ENCODE results near the gene GAMT.

Gene GAMT

DNA sequence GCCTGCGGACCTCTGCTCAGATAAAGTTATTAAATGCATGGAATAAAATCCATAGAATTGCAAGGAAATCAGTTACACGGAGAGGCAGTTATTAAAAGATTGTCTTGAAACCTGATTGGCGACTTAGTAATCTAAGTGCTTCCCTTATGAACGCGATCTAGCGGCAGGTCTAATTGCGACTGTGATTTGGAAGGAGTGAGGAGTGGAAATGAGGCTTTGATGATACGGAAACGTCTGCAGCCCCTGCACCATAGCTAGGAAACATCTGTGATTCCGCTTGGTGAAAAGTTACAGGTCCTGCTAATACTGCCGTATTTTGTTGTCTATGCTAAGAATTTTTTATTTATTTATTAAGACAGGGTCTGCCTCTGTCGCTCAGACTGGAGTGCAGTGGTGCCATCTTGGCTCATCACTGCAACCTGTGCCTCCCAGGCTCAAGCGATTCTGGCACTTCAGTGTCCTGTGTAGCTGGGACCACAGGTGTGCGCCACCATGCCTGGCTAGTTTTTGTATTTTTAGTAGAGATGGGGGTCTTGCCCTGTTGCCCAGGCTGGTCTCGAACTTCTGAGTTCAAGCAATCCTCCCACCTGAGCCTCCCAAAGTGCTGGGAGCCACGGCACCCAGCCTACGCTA is 16.7 kb downstream of the GAMT start:
- DNase-seq (ENCODE audit: low read depth in 2 of 2): no peak

DNA sequence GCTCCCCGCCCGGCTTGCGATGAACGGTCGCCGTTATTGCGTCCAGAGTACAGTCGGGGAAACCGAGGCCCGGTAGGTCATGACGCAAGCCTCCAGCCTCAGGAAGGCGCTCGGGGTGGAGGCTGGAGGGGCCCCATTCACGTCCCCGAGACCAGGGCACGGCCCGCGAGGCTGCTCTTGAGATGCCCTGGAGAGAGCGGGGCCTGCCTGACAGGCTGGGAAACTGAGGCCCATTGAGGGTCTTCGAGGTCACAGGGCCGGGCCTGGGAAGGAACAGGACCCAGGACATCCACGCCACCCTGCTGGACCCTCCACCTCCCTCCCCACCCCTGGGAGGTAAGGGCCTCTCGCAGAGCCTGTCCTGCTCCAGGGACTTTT is 17.3 kb downstream of the GAMT start:
- DNase-seq (ENCODE audit: low read depth in 2 of 2): no peak

DNA sequence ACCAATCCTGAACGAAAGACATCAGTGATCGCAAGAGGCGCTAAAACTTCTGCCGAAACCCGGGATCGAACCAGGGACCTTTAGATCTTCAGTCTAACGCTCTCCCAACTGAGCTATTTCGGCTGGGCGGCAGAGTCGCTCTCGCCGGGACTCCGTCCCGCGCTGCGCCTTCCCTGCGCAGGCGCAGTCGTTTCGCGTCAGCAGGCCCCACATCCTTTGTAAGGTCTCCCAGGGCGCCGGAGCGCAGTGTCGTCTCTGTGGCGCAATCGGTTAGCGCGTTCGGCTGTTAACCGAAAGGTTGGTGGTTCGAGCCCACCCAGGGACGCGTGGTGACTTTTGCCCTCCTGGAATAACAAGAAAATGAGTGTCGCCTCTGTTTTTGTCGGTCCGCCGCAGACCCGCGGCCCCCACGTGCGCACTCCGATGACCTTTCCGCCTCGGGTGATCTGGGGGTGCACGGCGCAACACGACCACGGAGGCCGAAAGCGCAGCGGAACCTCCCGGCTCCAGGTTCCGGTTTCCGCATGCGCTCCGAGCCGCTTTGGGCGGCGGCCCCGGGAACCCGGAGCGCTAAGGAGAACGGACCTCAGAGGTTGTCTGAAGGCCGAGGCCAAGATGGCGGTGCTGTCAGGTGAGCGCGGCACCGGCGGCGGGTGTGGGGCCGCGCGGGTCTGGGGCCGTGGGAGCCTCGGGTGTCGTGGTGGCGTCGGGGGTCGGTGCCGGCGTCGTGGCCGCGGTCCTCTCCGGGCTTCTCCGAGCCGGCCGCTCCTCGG is 17.8 kb downstream of the GAMT start, which contains the start of gene NDUFS7:
TSS of gene NDUFS7 (plus strand) at position 596 of the 773 bp plus-strand sequence. CDS start at position 616, 20 bp downstream.
- DNase-seq (ENCODE audit: low read depth in 2 of 2): peak; percentile 82 to 91

DNA sequence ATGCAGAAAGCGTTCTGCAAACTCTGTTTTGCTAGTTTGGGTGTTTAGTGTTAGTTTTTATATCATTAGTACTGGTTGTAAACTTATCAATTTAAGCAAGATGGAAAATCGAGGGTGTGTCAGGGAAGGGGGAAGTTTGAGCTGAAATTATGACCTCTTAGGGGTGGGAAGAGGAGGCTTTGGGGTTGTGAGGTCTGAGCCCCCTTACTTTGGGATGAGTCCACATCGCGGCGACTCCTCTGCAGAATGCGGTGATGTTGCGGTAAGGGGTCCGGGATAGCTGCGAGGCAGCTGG is 18.4 kb downstream of the GAMT start:
- DNase-seq (ENCODE audit: low read depth in 2 of 2): no peak

DNA sequence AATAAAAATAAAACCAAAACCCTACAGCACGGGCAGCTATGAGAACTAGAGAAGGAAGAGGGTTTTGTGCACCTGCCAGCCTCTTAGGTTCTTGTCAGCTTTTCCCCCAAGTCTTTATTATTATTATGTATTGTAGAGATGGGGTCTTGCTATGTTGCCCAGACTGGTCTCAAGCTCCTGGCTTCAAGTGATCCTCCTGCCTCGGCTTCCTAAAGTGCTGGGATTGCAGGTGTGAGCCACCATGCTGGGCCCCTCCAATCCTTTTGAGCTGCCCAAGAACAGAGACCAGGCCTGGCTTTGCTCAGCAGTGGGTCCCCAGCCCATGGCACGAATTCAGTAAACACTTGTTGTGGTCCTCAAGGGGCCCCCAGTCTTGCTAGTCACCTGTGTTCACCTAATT is 19.1 kb downstream of the GAMT start:
- no peak for DNase-seq (ENCODE audit: low read depth in 2 of 2)

DNA sequence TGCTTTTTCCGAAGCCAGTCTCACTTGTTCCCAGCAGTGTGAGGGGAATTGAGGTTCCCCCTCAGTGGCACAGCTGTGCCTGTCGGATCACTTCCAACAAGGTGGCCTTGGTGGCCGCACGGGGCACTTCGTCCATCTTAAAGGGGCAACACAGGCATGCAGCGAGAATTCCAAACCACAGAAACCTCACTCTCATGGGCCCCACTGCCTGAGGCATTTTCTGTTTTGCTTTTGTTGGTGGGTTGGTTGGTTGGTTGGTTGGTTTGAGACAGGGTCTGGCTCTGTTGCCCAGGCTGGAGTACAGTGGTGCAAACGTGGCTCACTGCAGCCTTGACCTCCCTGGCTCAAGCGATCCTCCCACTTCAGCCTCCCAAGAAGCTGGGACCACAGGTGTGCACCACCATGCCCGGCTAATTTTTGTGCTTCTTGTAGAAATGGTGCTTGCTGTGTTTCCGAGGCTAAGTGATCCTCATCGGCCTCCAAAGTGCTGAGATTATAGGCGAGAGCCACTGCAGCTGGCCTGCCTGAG is 21.3 kb downstream of the GAMT start:
- DNase-seq (ENCODE audit: low read depth in 2 of 2): no peak

DNA sequence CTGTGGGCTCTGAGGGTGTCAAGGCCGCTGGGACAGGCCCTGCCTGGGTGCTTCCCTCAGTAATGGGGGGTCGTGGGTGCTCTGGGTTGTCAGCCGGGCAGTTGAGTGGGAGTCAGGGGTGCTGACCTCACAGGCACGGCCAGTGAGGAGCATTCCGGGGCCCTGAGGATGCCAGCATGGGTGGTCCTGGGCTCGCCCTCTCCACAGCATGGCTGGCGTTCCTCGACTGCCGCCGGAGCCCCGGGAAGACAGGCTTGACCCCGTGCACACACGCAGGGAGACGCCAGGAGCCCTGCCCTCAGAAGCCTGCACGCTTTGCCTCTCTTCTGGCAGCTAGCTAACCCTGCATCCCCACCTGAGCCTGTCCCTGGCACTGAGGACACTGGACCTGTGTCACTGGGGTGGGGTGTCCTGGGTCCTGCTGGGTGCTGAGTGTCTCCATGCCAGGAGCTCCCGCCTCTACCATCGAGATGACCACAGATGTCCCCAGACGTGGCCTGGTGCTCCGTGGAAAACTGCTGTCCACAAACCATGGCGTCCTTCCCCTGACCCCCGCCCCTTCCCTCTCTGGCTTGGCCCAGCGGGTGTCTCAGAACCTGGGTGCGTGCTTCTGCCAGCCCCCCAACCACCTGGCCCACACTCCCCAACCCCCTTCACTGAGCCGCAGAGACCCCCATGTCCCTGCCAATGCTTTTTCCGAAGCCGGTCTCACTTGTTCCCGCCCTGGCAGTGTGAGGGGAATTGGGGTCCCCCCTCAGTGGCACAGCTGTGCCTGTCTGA is 22.0 kb downstream of the GAMT start:
- DNase-seq (ENCODE audit: low read depth in 2 of 2): no peak

DNA sequence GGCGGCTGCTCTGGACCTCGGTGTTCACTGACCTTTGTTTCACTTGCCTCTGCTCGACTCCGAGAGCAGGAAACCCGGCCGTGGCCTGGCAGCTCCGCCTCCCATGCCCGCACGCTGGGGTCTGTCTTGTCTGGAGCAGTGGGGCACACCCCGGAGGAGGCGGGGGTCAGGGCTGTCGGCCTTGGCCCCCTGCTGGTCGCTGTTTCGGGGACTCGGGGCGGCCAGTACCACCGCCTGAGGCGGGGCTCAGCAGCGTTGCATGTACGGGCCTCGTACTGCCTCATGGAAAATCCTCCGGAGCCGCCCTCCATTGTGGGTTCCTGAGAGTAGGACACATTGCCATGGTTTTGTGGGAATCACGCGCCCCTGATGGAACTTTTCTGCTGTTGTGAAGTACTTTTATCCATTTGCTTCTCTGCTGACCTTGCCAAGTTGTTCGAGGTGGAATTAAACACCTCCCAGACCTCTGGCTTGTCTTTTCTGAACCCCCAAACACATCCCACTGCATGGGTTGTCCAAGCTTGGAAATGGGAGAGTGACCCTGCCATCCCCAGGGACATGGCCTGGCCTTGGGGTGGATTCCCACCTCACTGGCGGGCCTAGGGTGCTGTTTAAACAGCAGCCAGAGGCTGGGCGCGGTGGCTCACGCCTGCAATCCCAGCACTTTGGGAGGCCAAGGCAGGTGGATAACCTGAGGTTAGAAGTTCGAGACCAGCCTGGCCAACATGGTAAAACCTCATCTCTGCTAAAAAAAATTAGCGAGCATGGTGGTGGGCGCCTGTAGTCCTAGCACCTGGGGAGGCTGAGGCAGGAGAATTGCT is 23.2 kb downstream of the GAMT start:
- DNase-seq (ENCODE audit: low read depth in 2 of 2): no peak

DNA sequence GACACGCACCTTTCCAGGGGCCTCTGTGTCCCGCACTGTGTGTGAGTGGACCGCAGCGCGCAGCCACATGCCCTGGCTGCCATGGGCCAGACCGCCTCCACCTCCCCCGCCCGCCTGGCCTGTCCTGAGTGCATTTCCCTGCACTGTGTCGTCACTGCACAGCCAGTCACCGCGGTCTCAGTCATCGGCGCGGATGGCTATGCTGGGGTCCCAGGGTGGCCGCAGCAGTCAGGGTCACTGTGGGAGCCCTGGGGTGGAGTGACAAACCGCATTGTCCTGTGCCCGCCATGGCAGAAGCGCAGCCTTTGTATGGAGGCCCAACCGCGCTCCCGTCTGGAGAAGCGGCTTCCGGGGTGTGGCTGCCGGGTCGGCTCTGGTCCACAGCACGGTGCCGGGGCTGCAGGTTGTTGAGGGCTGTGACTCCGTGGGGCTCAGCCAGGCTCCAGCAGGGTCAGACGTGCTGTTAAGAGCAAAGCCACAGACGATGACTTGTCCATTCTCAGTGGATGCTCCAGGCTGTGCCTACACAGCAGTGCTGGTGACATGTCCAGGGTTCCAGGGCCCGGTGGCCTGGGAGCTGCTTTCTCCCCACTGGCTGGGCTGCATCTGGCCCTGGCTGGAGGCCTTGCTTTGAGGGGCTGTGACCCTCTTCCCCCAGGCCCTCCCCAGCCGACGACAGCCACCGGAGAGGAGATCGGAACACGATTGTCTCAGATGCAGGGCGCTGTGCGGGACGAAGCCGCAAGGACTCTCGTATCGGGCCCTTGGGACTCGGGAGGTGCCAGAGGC is 24.0 kb downstream of the GAMT start:
- no peak for DNase-seq (ENCODE audit: low read depth in 2 of 2)

DNA sequence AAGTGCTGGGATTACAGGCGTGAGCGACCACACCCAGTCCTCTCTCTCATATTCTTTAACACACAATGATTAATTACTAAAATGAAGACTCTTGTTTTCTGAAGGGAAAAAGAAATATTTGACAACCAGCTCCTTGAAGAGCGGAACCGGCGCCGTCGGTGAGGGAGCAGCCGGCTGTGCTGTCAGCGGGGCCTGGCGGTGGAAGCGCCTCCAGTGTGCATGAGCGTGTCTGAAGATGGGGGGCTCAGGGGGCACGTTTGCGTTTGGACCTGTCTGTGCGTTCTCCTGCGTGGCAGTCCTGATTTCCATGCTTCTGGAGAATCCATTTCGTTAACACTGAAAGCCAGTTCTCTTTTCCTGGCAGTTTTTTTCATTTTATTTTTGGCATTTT is 24.9 kb downstream of the GAMT start:
- DNase-seq (ENCODE audit: low read depth in 2 of 2): no peak

DNA sequence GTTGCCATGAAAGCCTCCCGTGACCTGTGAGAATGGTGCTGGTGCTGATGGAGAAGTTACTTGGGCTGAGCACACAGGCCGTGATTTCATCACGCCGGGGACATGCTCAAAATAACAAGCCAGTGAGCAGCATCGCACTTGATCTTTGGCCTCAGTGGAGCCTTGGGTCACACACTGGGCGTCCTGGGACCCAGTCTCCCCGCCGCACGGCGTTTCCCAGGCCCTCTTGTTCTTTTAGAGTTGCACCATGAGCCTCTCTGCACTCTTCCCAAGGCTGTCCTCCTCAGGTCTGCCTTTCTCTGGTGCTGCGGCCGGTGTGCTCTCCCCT is 27.1 kb downstream of the GAMT start:
- no peak for DNase-seq (ENCODE audit: low read depth in 2 of 2)

DNA sequence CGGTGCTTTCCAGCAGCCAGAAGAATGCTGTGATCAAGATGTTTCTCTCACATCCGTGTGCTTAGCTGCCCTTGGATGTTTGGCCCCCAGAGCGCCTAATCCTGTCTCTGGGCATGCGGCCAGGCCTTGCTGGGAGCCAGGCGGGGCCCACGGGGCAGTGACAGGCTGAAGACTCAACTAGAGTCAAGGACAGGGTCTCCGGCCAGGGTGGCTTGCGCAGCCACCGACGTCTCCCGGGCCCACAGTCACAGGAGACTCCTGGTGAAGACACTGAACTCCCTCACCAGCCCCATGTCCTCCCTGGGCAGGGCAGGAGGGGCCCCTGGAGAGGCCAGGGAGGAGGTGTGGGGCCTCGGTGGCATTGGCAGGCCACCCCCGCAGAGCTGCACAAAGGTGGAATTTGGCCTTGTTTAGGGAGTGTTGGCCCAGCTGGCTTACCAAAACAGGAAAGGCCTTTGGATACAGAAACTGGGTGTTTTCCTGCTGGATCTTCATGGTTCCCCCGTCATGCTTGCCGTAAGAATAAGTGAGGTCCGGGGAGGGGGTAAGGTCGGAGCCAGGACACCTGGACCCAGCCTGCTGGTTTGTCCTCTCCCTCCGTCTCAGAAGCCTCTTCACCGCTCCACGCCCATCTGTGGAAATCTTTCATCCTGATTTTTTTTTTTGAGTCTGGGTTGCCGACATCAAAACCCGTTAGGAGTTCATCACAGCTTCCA is 27.6 kb downstream of the GAMT start:
- DNase-seq (ENCODE audit: low read depth in 2 of 2): no peak

DNA sequence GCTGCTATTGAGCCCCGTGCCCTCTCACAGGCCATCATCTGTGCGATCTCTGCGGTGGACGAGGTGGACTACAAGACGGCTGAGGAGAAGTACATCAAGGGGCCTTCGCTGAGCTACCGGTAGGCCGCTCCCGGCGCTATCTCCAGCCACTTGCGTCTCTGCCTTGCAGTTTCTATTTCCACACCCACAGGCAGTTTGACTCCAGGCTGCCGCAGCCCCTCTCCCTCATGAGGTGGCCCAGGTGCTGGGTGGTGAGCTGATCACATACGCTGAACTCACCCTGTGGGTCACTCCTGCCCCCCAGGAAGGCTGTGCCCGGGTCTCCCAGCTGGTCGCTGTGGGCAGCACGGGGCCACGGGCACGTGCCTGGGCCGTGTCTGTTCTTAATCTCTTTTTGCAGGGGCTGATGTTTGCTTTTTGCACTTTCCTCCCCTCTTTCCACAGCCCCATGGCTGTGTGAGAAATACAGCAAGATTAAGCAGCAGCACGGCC is 28.3 kb downstream of the GAMT start:
- DNase-seq (ENCODE audit: low read depth in 2 of 2): no peak

DNA sequence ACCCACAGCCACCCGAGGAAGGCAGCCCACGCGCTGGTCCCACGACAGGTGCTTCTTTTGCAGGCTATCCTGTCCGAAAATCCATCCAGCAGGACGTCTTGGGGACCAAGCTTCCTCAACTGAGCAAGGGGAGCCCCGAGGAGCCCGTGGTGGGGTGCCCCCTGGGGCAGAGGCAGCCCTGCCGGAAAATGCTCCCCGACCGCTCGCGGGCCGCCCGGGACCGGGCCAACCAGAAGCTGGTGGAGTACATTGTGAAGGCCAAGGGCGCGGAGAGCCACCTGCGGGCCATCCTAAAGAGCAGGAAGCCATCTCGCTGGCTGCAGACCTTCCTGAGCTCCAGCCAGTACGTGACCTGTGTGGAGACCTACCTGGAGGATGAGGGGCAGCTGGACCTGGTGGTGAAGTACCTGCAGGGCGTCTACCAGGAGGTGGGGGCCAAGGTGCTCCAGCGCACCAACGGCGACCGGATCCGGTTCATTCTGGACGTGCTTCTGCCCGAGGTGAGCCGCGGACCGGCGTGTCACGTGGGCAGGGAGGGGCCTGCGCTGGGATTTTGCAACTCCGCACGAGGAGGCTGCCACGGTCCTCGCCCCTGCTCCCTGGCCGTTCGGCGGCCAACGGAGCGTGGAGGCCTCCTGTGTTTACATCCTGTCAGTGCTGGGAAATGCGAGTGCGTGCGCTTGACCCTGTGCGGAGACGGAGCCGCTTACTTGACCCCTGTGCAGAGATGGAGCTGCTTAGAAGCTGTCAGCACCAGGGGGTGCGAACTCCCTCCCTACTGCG is 30.6 kb downstream of the GAMT start:
- DNase-seq (ENCODE audit: low read depth in 2 of 2): no peak

DNA sequence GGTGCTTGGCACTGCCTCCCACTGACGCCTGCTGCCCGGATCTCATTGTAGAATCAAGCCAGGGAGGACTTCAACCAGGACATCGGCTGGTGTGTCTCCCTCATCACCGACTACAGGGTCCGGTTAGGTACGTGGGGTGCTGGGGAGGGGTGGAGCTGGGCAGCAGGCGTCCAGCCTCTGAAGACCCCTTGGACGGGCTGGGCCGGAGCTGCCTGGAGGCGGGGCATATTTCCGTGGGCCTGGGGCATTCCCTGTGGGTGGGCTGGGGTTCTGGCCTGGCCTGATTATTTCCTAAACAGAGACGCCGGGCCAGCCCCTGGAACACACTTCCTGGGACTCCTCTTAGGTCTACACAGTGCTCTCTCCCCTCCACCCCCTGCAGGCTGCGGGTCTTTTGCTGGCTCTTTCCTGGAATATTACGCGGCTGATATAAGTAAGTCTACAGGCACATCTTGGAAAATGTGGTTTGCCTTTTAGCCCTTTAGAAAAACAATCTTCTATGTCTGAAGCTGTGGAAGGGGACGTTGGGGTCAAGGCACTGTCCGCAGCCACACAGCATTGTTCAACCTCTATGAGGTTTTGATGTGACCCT is 32.0 kb downstream of the GAMT start:
- DNase-seq (ENCODE audit: low read depth in 2 of 2): no peak

DNA sequence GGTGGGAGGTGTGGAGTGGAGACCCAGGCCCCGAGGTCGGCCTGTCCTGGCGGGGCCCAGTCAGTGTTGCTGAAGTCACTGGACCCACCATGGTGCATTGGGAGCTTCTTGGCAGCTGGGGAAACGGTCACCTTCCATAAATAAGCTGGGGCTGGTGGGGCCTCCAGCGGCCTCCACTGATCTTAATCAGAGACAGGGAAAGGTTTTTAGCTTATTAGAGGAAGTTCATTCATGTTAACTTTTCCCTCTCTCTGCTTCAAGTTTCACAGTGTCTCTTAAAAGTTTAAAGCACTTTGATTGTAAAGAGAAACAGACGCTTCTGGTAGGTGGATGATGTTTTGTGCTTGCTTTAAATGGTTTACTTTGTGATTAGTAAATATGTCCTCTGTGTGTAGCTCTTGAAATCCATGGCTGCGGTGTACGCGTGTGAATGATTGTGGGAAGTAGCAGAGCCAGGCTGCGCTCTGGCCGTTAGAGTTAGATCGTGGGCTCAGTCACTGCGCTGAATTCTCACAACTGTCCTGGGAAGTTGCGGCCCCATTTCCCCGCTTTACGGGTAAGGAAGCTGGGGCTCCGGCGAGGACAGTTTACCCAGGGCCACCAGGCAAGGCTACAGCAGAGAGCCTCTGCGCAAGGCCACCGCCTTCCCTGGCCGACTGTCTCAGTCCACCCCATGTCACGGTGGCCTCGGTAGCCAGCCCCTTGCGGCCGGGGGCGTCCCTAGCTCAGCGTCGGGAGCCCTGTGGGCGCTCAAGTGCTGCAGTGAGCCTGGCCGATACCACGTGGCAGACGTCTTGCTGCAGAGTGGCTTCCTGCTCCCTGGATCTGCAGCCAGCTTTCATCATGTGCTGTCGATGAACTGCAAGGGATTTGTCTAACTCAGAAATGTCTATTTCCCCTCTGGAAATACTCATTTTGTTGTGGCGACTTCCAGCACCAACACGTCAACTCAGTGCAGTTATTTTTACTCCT is 34.2 kb downstream of the GAMT start:
- DNase-seq (ENCODE audit: low read depth in 2 of 2): no peak

DNA sequence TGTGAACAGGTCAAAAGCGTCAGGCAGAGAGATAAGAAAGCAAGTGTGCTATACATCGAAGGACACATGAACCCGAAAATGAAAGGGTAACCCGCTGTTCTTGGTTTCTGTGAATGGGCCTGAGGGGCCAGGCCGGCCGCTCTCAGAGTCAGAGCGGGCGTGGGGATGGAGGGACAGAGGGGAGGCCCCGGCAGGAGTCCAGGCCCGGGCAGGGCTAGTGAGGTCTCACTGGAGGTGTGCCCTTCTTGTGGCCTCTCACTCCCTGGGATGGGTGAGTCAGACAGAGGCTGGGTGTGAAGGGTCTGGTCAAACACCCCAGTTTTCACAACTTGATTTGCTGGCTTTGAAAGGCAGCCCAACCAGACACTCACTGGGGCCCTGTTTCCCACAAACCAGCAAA is 35.0 kb downstream of the GAMT start:
- DNase-seq (ENCODE audit: low read depth in 2 of 2): no peak
